GM12891 (cell line): Measurements from ENCODE around the gene LRRC43.

Experiments
- PAX5 ChIP-seq: IDR thresholded peaks from 2 replicates; pipeline ENCODE4 v1.6.1; 2011; ENCODE audit warnings: low read length, moderate library complexity, mild to moderate bottlenecking; ENCODE audit not compliant: insufficient read depth, severe bottlenecking
- POLR2A ChIP-seq: IDR thresholded peaks from 2 replicates; pipeline ENCODE4 v1.6.1; 2011; ENCODE audit warnings: low read depth, low read length, control low read depth
- POLR2AphosphoS5 ChIP-seq: IDR thresholded peaks from 2 replicates; pipeline ENCODE4 v1.6.1; 2011; ENCODE audit warnings: low read depth, low read length, control low read depth
- SPI1 ChIP-seq: IDR thresholded peaks from 2 replicates; pipeline ENCODE4 v1.6.1; 2011; ENCODE audit warnings: low read depth, low read length, control low read depth
- TAF1 ChIP-seq: IDR thresholded peaks from 2 replicates; pipeline ENCODE4 v1.6.1; 2011; ENCODE audit warnings: low read depth, low read length, control low read depth

GRCh38 chr12:122216445-122216844 lies 33.5 kb downstream of the LRRC43 start:
- TF ChIP-seq POLR2A (no peak), SPI1 (no peak), PAX5 (no peak), POLR2AphosphoS5 (no peak), TAF1 (no peak)
